GM23338 (cell line): Measurements from ENCODE around the gene FBXL14.

Experiments
- CREB1 ChIP-seq: fragments of 250-450 bp; sonication (Bioruptor Pico); IDR thresholded peaks from 2 replicates; pipeline ENCODE4 v1.5.0; 2020; ENCODE audit warnings: low read depth, mild to moderate bottlenecking, moderate library complexity
- EZH2 ChIP-seq: fragments of 200-600 bp; sonication (generic); IDR thresholded peaks from one replicate; pipeline ENCODE4 v1.8.0; 2017; ENCODE audit warnings: antibody characterized with exemption, mild to moderate bottlenecking, low read depth; ENCODE audit not compliant: unreplicated experiment
- EZH2phosphoT487 ChIP-seq: fragments of 200-600 bp; sonication (generic); IDR thresholded peaks from one replicate; pipeline ENCODE4 v1.8.1; 2018; ENCODE audit warnings: antibody characterized with exemption; ENCODE audit not compliant: unreplicated experiment
- POLR2AphosphoS5 ChIP-seq: IDR thresholded peaks from 2 replicates; pipeline ENCODE4 v1.6.1; 2016; ENCODE audit warnings: antibody characterized with exemption, low read depth
- TF ChIP-seq, protein P1 (sequence below), 2 experiments: fragments of 200-600 bp in 1 of 2; sonication (generic) in 1 of 2; conservative IDR thresholded peaks; 2 replicates each; pipeline versions ENCODE4 v1.5.1 to v1.6.1; 2016 to 2017; ENCODE audit warnings: antibody characterized with exemption in 2 of 2, low read depth in 2 of 2, mild to moderate bottlenecking in 2 of 2, moderate library complexity in 1 of 2

- TF ChIP-seq, protein P1, sequence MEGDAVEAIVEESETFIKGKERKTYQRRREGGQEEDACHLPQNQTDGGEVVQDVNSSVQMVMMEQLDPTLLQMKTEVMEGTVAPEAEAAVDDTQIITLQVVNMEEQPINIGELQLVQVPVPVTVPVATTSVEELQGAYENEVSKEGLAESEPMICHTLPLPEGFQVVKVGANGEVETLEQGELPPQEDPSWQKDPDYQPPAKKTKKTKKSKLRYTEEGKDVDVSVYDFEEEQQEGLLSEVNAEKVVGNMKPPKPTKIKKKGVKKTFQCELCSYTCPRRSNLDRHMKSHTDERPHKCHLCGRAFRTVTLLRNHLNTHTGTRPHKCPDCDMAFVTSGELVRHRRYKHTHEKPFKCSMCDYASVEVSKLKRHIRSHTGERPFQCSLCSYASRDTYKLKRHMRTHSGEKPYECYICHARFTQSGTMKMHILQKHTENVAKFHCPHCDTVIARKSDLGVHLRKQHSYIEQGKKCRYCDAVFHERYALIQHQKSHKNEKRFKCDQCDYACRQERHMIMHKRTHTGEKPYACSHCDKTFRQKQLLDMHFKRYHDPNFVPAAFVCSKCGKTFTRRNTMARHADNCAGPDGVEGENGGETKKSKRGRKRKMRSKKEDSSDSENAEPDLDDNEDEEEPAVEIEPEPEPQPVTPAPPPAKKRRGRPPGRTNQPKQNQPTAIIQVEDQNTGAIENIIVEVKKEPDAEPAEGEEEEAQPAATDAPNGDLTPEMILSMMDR (conservative IDR thresholded peaks at IDR 0.05; ENCODE audit: low read depth in 2 of 2), result no peak
- TF ChIP-seq POLR2AphosphoS5, result no peak
- no peak for TF ChIP-seq CREB1 (CRISPR knock-in tag)
- no peak for TF ChIP-seq EZH2
- no peak for TF ChIP-seq EZH2phosphoT487
Measured at GRCh38 chr12:1539135-1539534, 55.2 kb downstream of the FBXL14 start.
